ENCODE results near the gene COQ4.

DNA sequence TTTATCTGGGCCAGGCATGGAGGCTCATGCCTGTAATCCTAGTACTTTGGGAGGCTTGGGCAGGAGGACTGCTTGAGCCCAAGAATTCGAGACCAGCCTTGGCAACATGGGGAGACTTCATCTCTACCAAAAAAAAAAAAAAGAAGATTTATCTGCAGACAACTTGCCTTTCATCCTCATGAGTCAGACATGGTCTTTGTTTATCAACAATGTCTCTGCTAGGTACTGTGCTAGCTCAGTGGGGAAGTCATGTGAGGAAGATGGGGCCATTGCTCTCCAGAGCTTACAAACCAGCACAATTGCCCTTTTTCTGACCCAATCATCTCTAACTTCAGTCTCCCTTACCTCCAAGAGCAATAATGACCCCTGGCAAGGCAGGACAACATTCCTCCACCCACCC, 50.1 kb downstream of the COQ4 start:
- TF ChIP-seq, protein P1, sequence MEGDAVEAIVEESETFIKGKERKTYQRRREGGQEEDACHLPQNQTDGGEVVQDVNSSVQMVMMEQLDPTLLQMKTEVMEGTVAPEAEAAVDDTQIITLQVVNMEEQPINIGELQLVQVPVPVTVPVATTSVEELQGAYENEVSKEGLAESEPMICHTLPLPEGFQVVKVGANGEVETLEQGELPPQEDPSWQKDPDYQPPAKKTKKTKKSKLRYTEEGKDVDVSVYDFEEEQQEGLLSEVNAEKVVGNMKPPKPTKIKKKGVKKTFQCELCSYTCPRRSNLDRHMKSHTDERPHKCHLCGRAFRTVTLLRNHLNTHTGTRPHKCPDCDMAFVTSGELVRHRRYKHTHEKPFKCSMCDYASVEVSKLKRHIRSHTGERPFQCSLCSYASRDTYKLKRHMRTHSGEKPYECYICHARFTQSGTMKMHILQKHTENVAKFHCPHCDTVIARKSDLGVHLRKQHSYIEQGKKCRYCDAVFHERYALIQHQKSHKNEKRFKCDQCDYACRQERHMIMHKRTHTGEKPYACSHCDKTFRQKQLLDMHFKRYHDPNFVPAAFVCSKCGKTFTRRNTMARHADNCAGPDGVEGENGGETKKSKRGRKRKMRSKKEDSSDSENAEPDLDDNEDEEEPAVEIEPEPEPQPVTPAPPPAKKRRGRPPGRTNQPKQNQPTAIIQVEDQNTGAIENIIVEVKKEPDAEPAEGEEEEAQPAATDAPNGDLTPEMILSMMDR (IDR thresholded peaks at IDR 0.05) = no peak
- no peak for TF ChIP-seq POLR2AphosphoS5 (IDR thresholded peaks at IDR 0.05; ENCODE audit: low read depth, low read length)
- no peak for TF ChIP-seq SIN3A (IDR thresholded peaks at IDR 0.05; ENCODE audit: borderline replicate concordance, insufficient read depth, low read depth, low read length)
- TF ChIP-seq, protein P2, sequence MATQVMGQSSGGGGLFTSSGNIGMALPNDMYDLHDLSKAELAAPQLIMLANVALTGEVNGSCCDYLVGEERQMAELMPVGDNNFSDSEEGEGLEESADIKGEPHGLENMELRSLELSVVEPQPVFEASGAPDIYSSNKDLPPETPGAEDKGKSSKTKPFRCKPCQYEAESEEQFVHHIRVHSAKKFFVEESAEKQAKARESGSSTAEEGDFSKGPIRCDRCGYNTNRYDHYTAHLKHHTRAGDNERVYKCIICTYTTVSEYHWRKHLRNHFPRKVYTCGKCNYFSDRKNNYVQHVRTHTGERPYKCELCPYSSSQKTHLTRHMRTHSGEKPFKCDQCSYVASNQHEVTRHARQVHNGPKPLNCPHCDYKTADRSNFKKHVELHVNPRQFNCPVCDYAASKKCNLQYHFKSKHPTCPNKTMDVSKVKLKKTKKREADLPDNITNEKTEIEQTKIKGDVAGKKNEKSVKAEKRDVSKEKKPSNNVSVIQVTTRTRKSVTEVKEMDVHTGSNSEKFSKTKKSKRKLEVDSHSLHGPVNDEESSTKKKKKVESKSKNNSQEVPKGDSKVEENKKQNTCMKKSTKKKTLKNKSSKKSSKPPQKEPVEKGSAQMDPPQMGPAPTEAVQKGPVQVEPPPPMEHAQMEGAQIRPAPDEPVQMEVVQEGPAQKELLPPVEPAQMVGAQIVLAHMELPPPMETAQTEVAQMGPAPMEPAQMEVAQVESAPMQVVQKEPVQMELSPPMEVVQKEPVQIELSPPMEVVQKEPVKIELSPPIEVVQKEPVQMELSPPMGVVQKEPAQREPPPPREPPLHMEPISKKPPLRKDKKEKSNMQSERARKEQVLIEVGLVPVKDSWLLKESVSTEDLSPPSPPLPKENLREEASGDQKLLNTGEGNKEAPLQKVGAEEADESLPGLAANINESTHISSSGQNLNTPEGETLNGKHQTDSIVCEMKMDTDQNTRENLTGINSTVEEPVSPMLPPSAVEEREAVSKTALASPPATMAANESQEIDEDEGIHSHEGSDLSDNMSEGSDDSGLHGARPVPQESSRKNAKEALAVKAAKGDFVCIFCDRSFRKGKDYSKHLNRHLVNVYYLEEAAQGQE (IDR thresholded peaks at IDR 0.05; ENCODE audit: insufficient read depth in 1 of 2, low read depth in 2 of 2, low read length in 1 of 2) = no peak

Data from Panc1 (cell line).